Smooth muscle cell (in vitro differentiated cells): Measurements from ENCODE around the gene PLEKHM1. TPM values are rescaled to one million over a fixed set of nuclear protein-coding genes. Genes with fewer than 3 reads are reported as not detected.

Experiments used
- DNase-seq: peaks from one replicate; lab custom pipeline; 2025; ENCODE audit not compliant: unreplicated experiment; lab: John Stamatoyannopoulos, UW
- H2AFZ ChIP-seq: fragments of 200-600 bp; sonication (generic); 2 replicates; pipeline ENCODE4 v1.6.0; 2016; ENCODE audit warnings: antibody characterized with exemption, low read depth, mild to moderate bottlenecking
- H3F3A ChIP-seq: fragments of 200-600 bp; sonication (generic); 2 replicates; pipeline ENCODE4 v1.6.0; 2017; ENCODE audit warnings: antibody characterized with exemption, low read depth
- H3K27ac ChIP-seq: fragments of 200-600 bp; sonication (generic); 2 replicates; pipeline ENCODE4 v1.5.1; 2016; ENCODE audit warnings: low read depth, mild to moderate bottlenecking
- H3K27me3 ChIP-seq: fragments of 200-600 bp; sonication (generic); 2 replicates; pipeline ENCODE4 v1.6.1; 2016; ENCODE audit warnings: low read depth, mild to moderate bottlenecking
- H3K36me3 ChIP-seq: fragments of 200-600 bp; sonication (generic); 2 replicates; pipeline ENCODE4 v1.5.1; 2016; ENCODE audit warnings: low read depth
- H3K4me1 ChIP-seq: fragments of 200-600 bp; sonication (generic); 2 replicates; pipeline ENCODE4 v1.5.1; 2016; ENCODE audit warnings: low read depth
- H3K4me2 ChIP-seq: fragments of 200-600 bp; sonication (generic); 2 replicates; pipeline ENCODE4 v1.6.0; 2016; ENCODE audit warnings: mild to moderate bottlenecking
- H3K4me3 ChIP-seq: fragments of 200-600 bp; sonication (generic); 2 replicates; pipeline ENCODE4 v1.5.1; 2016; ENCODE audit warnings: mild to moderate bottlenecking
- H3K79me2 ChIP-seq: fragments of 200-600 bp; sonication (generic); 2 replicates; pipeline ENCODE4 v1.6.0; 2016; ENCODE audit warnings: low read depth, mild to moderate bottlenecking
- H3K9ac ChIP-seq: fragments of 200-600 bp; sonication (generic); 2 replicates; pipeline ENCODE4 v1.6.0; 2016; ENCODE audit warnings: low read depth
- H3K9me3 ChIP-seq: fragments of 200-600 bp; sonication (generic); replicated peaks from 2 replicates; pipeline ENCODE4 v1.5.1; 2016; ENCODE audit warnings: low read depth
- H4K20me1 ChIP-seq: fragments of 200-600 bp; sonication (generic); 2 replicates; pipeline ENCODE4 v1.6.0; 2016; ENCODE audit warnings: low read depth
- WGBS: methylation state at CpG from one replicate; pipeline ENCODE4 v1.1.7; 2016; ENCODE audit warnings: low lambda C conversion rate; 5-methylcytosine and 5-hydroxymethylcytosine counted together
- polyA plus RNA-seq: library from polyadenylated mRNA; unstranded; fragments of >200 nt; fragmentation: Nextera tagmentation; extraction: Ambion mirVana; gene quantifications from 2 replicates; pipeline ENCODE4 v1.2.1, GENCODE V29; 2016
- total RNA-seq: library from RNA; depleted of rRNA; stranded (reverse); fragments of >200 nt; gene quantifications from 2 replicates; pipeline ENCODE4 v1.2.3, GENCODE V29; 2014
- TF ChIP-seq, protein P1 (sequence below): fragments of 200-600 bp; sonication (generic); IDR thresholded peaks from 2 replicates; pipeline ENCODE4 v1.5.1; 2017; ENCODE audit warnings: borderline replicate concordance, mild to moderate bottlenecking, antibody characterized with exemption; ENCODE audit not compliant: insufficient read depth, poor library complexity, severe bottlenecking

PLEKHM1 gene
- total and polyA plus RNA-seq, 2 experiments from 2014 or later, result 8.7 to 15.1 TPM

DNA sequence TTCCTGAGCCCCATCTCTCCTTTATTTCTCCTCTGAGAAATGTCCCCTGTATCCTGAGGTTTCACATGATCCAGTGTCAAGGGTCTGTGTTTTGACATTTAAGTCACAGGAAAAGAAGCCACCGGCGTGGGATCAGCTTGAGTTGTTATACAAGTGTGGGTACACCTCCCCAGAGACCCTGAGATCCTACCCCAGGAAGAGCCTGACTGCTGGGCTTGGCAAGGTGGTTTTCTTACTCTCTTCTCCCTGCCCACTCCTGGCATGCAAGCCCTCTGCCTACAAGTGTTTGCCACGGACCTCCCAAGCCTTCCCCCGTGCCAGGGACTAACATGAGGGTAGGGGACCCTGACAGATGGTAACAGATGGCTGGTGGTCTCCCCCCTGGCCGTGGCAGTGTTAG is 55.0 kb downstream of the PLEKHM1 start:
- Histone ChIP-seq H3K4me3 (no peak overlapping the region), H2AFZ (no peak overlapping the region)

DNA sequence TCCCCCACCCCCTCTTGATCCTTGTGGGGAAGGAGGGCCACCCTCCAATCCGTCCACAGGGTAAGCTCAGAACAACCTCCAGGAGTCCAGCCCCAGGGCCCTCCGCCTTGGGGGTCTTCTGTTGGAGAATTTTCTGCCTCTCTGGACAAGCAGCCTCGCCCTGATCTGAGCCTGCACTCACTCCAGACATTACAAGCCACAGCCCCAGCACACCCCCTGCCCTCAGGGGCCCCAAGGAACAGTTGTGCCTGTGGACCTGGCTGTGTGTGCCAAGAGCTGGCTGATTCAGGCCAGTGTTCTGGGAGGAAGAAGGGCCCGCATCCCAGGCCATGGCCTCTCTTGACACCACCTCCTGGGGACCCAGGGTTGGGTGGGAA is 57.4 kb downstream of the PLEKHM1 start:
- H3K27me3 ChIP-seq, result peaks cover 54% of the 10 kb centered on the region

More for the DNA sequence above, 55.0 kb downstream of the PLEKHM1 start:
- H3K27ac ChIP-seq, result no peak overlapping the region
- H3K4me2 ChIP-seq, result no peak overlapping the region
- peaks cover 31% of the 10 kb centered on the region for H3K27me3 ChIP-seq
- peaks cover 10% of the 10 kb centered on the region for H3K4me1 ChIP-seq
- no peaks in the 10 kb centered on the region for H3F3A ChIP-seq
- no peak for DNase-seq
- WGBS, result 89% methylated on average over 5 of the region's 5 CpGs
- H3K36me3 ChIP-seq, result no peaks in the 10 kb centered on the region
- no peaks in the 10 kb centered on the region for H3K9me3 ChIP-seq
- TF ChIP-seq, protein P1, sequence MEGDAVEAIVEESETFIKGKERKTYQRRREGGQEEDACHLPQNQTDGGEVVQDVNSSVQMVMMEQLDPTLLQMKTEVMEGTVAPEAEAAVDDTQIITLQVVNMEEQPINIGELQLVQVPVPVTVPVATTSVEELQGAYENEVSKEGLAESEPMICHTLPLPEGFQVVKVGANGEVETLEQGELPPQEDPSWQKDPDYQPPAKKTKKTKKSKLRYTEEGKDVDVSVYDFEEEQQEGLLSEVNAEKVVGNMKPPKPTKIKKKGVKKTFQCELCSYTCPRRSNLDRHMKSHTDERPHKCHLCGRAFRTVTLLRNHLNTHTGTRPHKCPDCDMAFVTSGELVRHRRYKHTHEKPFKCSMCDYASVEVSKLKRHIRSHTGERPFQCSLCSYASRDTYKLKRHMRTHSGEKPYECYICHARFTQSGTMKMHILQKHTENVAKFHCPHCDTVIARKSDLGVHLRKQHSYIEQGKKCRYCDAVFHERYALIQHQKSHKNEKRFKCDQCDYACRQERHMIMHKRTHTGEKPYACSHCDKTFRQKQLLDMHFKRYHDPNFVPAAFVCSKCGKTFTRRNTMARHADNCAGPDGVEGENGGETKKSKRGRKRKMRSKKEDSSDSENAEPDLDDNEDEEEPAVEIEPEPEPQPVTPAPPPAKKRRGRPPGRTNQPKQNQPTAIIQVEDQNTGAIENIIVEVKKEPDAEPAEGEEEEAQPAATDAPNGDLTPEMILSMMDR, result no peak
- H3K79me2 ChIP-seq, result no peaks in the 10 kb centered on the region
- H4K20me1 ChIP-seq, result peaks cover 3% of the 10 kb centered on the region
- no peak overlapping the region for H3K9ac ChIP-seq

DNA sequence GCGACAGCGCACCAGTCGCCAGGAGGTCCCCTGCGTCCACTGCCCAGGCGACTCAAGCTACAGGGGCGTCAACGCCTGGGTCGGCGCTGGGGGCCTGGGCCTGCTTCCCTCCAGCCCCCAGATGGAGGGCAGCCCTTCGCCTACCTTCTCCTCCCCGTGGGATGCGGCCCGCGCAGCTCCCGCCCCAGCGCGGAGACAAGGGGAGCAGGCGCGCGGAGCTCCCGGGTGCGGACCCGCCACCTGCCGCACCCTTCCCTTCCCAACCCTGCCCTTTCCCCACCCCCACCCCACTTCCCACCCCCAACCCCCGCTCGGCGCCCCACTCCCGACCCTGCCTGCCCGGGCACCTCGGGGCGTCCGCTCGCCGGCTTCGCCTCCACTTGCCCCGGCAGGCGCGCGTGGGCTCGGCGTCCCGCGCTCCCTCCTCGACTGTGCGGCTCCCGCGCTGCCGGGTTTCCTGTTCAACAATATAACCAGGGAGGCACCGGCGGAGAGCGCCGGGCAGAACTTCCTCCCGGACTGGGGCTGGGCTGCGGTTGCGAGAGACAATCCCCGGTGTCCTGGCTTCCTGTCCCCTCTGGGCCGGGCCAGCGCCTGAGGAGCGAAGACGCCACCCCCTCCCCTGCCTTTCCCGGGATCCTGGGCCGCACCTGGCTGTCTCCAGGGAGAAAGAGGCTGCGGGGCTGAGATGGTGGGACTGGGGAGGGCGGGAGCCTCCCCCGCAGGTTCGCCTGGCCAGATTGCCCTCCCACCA is 57.9 kb downstream of the PLEKHM1 start, which contains the start of gene ARHGAP27:
Gene ARHGAP27 (minus strand): TSS at position 466 of the 754 bp plus-strand sequence. CDS start 2,591 bp downstream, outside the sequence.
- no peaks in the 10 kb centered on the region for H3K9me3 ChIP-seq
- H3K27ac ChIP-seq, result peak within 1 kb of the TSS; percentile 45
- no peak for DNase-seq
- H3K27me3 ChIP-seq, result peaks cover 55% of the 10 kb centered on the region
- H3K4me1 ChIP-seq, result peaks cover 17% of the 10 kb centered on the region
- H4K20me1 ChIP-seq, result peaks cover 16% of the 10 kb centered on the region
- peak within 1 kb of the TSS; percentile 56 for H3K4me3 ChIP-seq
- no peaks in the 10 kb centered on the region for H3K79me2 ChIP-seq
- TF ChIP-seq, protein P1, result no peak
- H3F3A ChIP-seq, result no peaks in the 10 kb centered on the region
- H3K4me2 ChIP-seq, result peak within 1 kb of the TSS; percentile 89
- peak within 1 kb of the TSS; percentile 28 for H3K9ac ChIP-seq
- H2AFZ ChIP-seq, result no peak within 1 kb of the TSS
- under 1% methylated on average over 48 of the region's 66 CpGs for WGBS
- H3K36me3 ChIP-seq, result no peaks in the 10 kb centered on the region

More for the DNA sequence above, 57.4 kb downstream of the PLEKHM1 start:
- Histone ChIP-seq H3K4me2 (peak overlapping the region; percentile 89), H2AFZ (no peak overlapping the region), H3K4me1 (peaks cover 17% of the 10 kb centered on the region), H3F3A (no peaks in the 10 kb centered on the region), H4K20me1 (peaks cover 15% of the 10 kb centered on the region), H3K9me3 (no peaks in the 10 kb centered on the region), H3K79me2 (no peaks in the 10 kb centered on the region), H3K27ac (no peak overlapping the region), H3K9ac (no peak overlapping the region), H3K36me3 (no peaks in the 10 kb centered on the region), H3K4me3 (no peak overlapping the region)
- no peak for DNase-seq
- 71% methylated on average over 4 of the region's 4 CpGs for WGBS
- TF ChIP-seq, protein P1, result no peak
